ENCODE data around the gene ARHGEF6. TPM values are rescaled to one million over a fixed set of nuclear protein-coding genes. Genes with fewer than 3 reads are reported as not detected.

Gene ARHGEF6
- total and polyA plus RNA-seq, 2 experiments from 2014 or later = 4.3 to 7.7 TPM

GRCh38 chrX:136731798-136732197 is 48.9 kb downstream of the ARHGEF6 start:
- no peaks in the 10 kb centered on the region for H3F3A ChIP-seq (ENCODE audit: insufficient read depth)
- H3K4me1 ChIP-seq (ENCODE audit: insufficient read depth) = no peaks in the 10 kb centered on the region
- no peaks in the 10 kb centered on the region for H3K9me2 ChIP-seq (ENCODE audit: insufficient read depth)
- 97 to 100% methylated on average over 3 of the region's 3 CpGs for WGBS, 2 experiments (ENCODE audit: low coverage in 1 of 2, low lambda C conversion rate in 2 of 2, missing lambda C conversion rate in 2 of 2)
- H3K36me3 ChIP-seq (ENCODE audit: low read depth) = no peaks in the 10 kb centered on the region
- in situ Hi-C loops (cut with MboI) = no loop called here
- H3K27ac ChIP-seq = no peak overlapping the region
- no peaks in the 10 kb centered on the region for H3K79me2 ChIP-seq (ENCODE audit: insufficient read depth)
- TF ChIP-seq EZH2 (IDR thresholded peaks at IDR 0.05; ENCODE audit: insufficient read depth, poor library complexity, severe bottlenecking) = no peak
- no peak for TF ChIP-seq EZH2phosphoT487 (IDR thresholded peaks at IDR 0.05; ENCODE audit: insufficient read depth, low read depth)
- no peaks in the 10 kb centered on the region for H3K27me3 ChIP-seq (replicated peaks; ENCODE audit: insufficient read depth)
- no peak for DNase-seq
- H3K9ac ChIP-seq = no peak overlapping the region
- no peak overlapping the region for H2AFZ ChIP-seq
- H3K4me2 ChIP-seq (ENCODE audit: unreplicated experiment) = no peak overlapping the region
- H3K9me3 ChIP-seq (ENCODE audit: low read depth) = no peaks in the 10 kb centered on the region
- H3K4me3 ChIP-seq = no peak overlapping the region
- no peaks in the 10 kb centered on the region for H4K20me1 ChIP-seq (ENCODE audit: insufficient read depth)

- no peaks in the 10 kb centered on the region for H3K36me3 ChIP-seq (ENCODE audit: low read depth)
- no peaks in the 10 kb centered on the region for H3K9me3 ChIP-seq (ENCODE audit: low read depth)
- H3K4me2 ChIP-seq (ENCODE audit: unreplicated experiment) = no peak overlapping the region
- in situ Hi-C loops (cut with MboI) = no loop called here
- WGBS, 2 experiments (ENCODE audit: low coverage in 1 of 2, low lambda C conversion rate in 2 of 2, missing lambda C conversion rate in 2 of 2) = 68 to 69% methylated on average over 5 of the region's 5 CpGs
- no peak for DNase-seq
- no peaks in the 10 kb centered on the region for H3F3A ChIP-seq (ENCODE audit: insufficient read depth)
- no peak overlapping the region for H3K27ac ChIP-seq
- H2AFZ ChIP-seq = no peak overlapping the region
- no peaks in the 10 kb centered on the region for H3K27me3 ChIP-seq (replicated peaks; ENCODE audit: insufficient read depth)
- H3K9ac ChIP-seq = no peak overlapping the region
- TF ChIP-seq EZH2 (IDR thresholded peaks at IDR 0.05; ENCODE audit: insufficient read depth, poor library complexity, severe bottlenecking) = no peak
- TF ChIP-seq EZH2phosphoT487 (IDR thresholded peaks at IDR 0.05; ENCODE audit: insufficient read depth, low read depth) = no peak
- no peaks in the 10 kb centered on the region for H3K9me2 ChIP-seq (ENCODE audit: insufficient read depth)
- no peak overlapping the region for H3K4me3 ChIP-seq
- no peaks in the 10 kb centered on the region for H3K4me1 ChIP-seq (ENCODE audit: insufficient read depth)
- no peaks in the 10 kb centered on the region for H3K79me2 ChIP-seq (ENCODE audit: insufficient read depth)
- H4K20me1 ChIP-seq (ENCODE audit: insufficient read depth) = no peaks in the 10 kb centered on the region
Observed at GRCh38 chrX:136731207-136731782, 49.4 kb downstream of the ARHGEF6 start.

GRCh38 chrX:136728393-136728792 is 52.3 kb downstream of the ARHGEF6 start:
- no peaks in the 10 kb centered on the region for H4K20me1 ChIP-seq (ENCODE audit: insufficient read depth)
- TF ChIP-seq EZH2 (IDR thresholded peaks at IDR 0.05; ENCODE audit: insufficient read depth, poor library complexity, severe bottlenecking) (no peak), EZH2phosphoT487 (IDR thresholded peaks at IDR 0.05; ENCODE audit: insufficient read depth, low read depth) (no peak)
- no peak for DNase-seq
- H3K9me2 ChIP-seq (ENCODE audit: insufficient read depth) = no peaks in the 10 kb centered on the region
- no peaks in the 10 kb centered on the region for H3K36me3 ChIP-seq (ENCODE audit: low read depth)
- in situ Hi-C loops (cut with MboI) = no loop called here
- 0 out of 2 replicates have a peak, but pooled peaks cover 10% of the 10 kb centered on the region for H3F3A ChIP-seq (ENCODE audit: insufficient read depth)
- WGBS, 2 experiments (ENCODE audit: low coverage in 1 of 2, low lambda C conversion rate in 2 of 2, missing lambda C conversion rate in 2 of 2) = 46 to 73% methylated on average over 1 of the region's 1 CpG
- no peak overlapping the region for H2AFZ ChIP-seq
- no peaks in the 10 kb centered on the region for H3K27me3 ChIP-seq (replicated peaks; ENCODE audit: insufficient read depth)
- no peaks in the 10 kb centered on the region for H3K79me2 ChIP-seq (ENCODE audit: insufficient read depth)
- H3K4me2 ChIP-seq (ENCODE audit: unreplicated experiment) = no peak overlapping the region
- H3K27ac ChIP-seq = no peak overlapping the region
- peaks cover 12% of the 10 kb centered on the region for H3K4me1 ChIP-seq (ENCODE audit: insufficient read depth)
- no peak overlapping the region for H3K4me3 ChIP-seq
- H3K9me3 ChIP-seq (ENCODE audit: low read depth) = no peaks in the 10 kb centered on the region
- no peak overlapping the region for H3K9ac ChIP-seq

GRCh38 chrX:136725441-136726104 is 55.2 kb downstream of the ARHGEF6 start:
- Histone ChIP-seq H3K27me3 (replicated peaks; ENCODE audit: insufficient read depth) (no peaks in the 10 kb centered on the region), H3K9me3 (ENCODE audit: low read depth) (no peaks in the 10 kb centered on the region), H3K4me2 (ENCODE audit: unreplicated experiment) (no peak overlapping the region), H3K27ac (peak overlapping the region; percentile 60), H3K4me1 (ENCODE audit: insufficient read depth) (peaks cover 12% of the 10 kb centered on the region), H3K4me3 (no peak overlapping the region), H2AFZ (peak overlapping the region; percentile 57; the same call in 1 of the 2 replicates), H3K9ac (peak overlapping the region; percentile 34; the same call in 1 of the 2 replicates), H4K20me1 (ENCODE audit: insufficient read depth) (no peaks in the 10 kb centered on the region), H3K36me3 (ENCODE audit: low read depth) (no peaks in the 10 kb centered on the region), H3K79me2 (ENCODE audit: insufficient read depth) (no peaks in the 10 kb centered on the region), H3K9me2 (ENCODE audit: insufficient read depth) (no peaks in the 10 kb centered on the region), H3F3A (ENCODE audit: insufficient read depth) (0 out of 2 replicates have a peak, but pooled peaks cover 10% of the 10 kb centered on the region)
- in situ Hi-C loops (cut with MboI) = no loop called here
- DNase-seq = peak; percentile 80
- no peak for TF ChIP-seq EZH2 (IDR thresholded peaks at IDR 0.05; ENCODE audit: insufficient read depth, poor library complexity, severe bottlenecking)
- no peak for TF ChIP-seq EZH2phosphoT487 (IDR thresholded peaks at IDR 0.05; ENCODE audit: insufficient read depth, low read depth)
